Ammon's horn (tissue), 1 donor: ENCODE data around the gene RTP2.
A peak's percentile ranks its signal among the peaks of the same experiment; 100 is the strongest.

ENCODE experiments used
- DNase-seq: peaks from one replicate; pipeline ENCODE4 v3.0.0-alpha.2; 2016; ENCODE audit warnings: low spot score

Gene RTP2, protein sequence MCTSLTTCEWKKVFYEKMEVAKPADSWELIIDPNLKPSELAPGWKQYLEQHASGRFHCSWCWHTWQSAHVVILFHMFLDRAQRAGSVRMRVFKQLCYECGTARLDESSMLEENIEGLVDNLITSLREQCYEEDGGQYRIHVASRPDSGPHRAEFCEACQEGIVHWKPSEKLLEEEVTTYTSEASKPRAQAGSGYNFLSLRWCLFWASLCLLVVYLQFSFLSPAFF

DNA sequence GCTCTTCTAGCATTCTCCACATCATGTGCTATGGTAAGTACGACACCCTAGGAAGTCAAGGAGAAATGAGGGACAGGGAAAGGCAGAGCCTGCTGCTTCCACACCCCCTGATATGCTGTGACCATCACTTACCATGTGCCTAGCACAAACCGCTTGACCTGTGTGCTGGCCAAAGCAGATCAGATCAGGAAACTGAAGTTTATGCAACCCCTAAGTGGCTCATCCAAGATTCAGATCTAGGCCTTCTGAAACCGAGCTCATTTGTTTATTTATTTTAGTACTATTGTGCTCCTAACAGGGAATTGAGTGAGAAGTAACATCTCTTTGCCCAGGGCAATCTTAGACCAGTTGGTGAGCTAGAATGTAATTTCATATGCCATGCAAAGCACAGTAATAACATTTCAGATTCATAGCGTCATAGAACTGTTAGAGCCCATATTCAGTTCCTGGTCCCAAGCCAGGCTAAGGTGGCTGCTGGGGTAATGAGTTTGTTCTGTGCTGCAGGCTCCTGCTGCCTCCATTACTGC is at the start of gene RTP2:
Gene RTP2, minus strand, starts transcription at position 51 of the 527 bp plus-strand sequence. CDS start 429 bp downstream, outside the sequence.
- DNase-seq = no peak

DNA sequence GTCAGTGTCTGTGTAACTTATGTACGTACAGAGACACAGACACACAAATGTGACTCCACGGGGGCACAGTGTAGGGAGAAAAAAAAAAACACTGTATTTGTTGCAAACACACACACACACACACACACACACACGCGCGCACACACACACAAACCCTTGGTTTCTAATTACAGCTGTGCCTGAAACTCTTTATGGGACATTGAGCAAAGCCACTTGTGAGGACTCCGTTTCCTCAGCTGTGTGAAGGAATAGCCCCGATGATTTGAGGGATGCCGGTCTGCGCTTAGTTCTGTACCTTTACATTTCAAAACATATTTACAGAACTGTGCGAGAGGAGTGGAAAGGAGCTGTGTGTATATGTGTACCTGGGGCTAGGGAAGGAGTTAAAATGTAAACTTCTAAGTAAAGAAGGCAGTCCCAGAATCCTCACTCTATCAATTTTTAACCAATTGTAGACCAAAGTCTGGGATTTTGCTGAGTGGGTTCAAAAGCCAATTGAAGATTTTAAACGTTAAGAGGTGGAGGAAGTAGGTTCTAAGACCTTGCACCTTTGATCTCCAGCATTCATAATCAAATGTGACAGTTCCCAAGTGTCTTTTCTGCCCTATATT is 48.3 kb upstream of the RTP2 start:
- no peak for DNase-seq

DNA sequence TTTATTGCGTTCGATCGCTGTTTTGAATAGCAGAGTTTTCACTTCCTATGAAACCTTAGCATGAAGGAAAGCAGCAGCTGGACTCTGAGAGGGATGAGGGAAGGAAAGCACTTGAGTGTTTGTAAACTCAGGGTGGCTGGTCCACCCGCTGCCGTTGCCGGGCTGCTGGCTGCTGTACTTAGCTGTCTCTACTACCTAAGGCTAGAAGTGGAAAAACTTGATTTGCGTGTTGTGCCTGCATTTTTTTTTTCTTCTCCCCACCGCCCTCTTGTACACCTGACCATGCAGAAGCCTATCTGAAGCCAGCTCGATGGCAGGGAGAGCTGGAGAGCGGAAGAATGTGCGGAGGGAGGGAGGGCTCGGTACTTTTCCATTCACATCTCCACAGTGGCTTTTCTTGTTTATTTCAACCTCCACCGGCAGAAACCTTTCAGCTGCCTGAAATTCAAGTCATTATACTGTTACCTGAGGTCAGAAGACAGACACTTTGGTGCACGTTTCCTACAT is 47.7 kb upstream of the RTP2 start:
- DNase-seq = peak; percentile 40

DNA sequence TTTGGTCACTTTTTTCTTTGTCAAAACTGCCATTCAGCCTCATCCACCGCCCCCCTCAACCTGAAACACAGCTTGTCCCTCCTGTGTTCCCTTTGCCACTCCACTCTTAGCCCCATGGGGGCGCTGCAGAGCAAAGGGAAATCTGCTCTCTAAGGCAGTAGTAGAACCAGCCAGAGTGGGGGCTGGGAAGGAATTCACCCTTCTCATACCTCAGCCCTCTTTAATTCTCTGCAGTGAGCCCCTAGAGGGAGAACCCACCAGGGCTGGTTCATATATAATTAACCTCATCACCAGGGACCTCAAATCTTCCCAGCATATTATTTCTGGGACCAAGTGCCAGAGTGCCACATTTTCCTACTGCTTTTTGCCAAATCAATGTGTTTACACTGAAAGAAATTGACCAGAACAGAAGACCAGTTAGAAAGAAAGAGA is 45.7 kb upstream of the RTP2 start:
- peak; percentile 92 for DNase-seq

DNA sequence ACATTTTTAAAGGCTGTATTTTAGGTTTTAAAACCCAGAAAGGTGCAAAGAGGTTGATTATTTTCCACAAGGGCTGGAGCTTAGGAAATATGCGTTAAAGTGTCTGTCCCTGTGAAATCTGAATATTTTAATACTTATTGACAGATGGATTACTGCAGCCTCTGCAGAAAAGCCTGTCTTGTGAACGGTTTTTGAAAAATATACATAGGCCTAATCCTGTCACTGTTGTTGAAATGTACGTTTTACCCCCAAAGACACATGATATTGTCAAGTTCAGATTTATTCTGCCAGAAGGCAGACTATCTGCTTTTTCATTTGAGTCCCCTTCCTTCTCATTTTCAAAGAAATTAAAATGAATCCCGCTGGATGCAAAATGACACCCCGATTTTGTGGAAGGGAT is 45.1 kb upstream of the RTP2 start:
- DNase-seq = no peak

DNA sequence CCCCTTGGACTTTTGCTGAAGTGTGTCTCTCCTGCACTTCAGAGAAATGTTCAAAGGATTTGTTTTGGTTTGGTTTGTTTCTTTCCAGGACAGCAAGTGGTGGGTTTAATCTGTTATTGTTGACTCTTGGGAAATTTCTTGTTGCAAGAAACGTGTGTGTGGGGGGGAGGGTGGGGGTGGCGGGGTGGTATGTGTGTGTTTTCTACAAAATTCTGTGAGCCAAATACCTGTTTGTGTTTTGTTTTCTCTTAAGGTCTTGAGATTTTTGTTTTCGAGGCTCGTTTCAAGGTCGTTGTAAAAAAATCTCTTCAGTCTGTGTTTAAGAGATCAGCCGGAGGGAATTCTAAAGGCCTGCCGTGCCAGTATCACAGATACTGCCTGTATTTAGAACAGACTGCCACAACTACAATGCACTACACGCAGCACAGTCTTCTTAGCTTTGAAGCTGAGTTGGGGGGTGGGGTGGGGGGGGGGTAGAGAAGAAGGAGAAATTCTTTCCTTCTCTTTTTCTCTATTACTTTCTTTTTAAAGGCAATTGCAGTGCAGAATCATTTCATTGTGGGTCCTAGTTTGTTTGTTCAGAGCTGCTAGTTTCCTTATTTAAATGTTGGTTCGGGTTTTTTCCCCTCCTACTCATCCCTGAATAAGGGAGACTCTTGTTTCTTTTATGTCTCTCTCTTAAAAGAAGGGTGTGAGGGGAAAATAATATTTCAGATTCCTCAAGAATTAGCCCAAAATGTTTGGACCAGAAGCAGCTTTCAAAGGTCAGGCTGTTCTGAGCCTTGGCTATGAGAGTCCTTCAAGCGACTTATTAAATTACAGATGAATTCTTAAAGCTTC is 44.3 kb upstream of the RTP2 start:
- peak; percentile 50 for DNase-seq

DNA sequence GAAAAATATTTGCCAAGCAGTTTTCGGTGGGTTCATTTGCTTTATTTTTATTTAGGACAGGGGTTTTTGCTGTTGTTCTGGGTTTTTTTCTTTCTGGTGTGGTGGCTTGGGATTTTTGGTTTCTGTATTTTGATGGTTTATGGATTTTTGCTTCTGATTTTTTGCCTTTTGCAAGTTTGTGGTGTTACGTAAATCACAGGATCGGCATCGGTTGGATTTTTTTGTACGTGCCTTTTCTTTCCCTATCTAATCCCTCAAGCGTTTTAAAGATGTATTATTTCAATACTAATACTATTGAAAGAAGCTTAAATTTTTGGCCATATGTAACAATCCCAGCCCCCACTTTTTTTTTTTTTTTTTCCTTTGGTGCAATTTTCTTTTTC is 43.7 kb upstream of the RTP2 start:
- DNase-seq = no peak

DNA sequence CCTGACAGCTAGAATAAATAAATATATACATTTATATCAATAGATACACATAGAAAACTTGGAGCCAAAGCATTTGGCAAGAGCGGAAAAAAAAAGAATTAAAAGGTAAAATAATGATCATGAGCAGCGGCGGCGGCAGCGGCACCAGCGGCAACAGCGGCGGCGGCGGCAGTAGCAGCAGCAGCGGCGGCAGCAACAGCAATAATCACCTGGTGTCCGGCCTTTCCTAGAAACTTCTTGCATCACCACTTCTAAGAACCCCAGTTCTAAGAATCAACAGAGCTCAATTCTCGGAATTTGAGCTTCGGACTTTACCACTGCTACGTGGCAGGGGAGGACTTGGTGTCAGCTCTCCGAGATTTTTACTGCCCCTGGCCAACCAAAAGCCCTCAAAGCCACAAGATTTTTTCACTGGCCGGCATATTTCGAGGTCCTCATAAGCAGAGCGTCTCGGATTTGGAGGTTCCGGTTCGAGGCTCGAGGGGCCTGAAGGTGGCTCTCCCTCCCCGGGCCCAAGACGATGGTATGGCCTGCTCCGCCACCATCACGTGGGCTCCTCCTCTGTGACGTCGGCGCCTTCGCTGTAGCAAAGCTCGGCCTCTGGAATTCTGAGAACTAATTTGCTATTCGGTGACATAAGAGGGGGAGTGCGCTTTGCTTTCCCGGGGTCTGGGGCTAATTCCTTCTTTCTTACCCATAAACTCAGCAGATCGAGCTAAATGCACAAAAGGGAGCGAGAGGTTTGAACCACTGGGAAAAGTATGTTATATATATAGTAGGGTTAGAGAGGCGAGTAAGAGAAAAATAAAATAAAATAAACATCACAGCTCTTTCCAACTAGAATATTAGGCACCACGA is 43.1 kb upstream of the RTP2 start, which contains the start of gene BCL6:
Gene BCL6, minus strand, starts transcription at position 268 of the 858 bp plus-strand sequence. CDS start 11,775 bp downstream, outside the sequence.
- peak; percentile 96 for DNase-seq

DNA sequence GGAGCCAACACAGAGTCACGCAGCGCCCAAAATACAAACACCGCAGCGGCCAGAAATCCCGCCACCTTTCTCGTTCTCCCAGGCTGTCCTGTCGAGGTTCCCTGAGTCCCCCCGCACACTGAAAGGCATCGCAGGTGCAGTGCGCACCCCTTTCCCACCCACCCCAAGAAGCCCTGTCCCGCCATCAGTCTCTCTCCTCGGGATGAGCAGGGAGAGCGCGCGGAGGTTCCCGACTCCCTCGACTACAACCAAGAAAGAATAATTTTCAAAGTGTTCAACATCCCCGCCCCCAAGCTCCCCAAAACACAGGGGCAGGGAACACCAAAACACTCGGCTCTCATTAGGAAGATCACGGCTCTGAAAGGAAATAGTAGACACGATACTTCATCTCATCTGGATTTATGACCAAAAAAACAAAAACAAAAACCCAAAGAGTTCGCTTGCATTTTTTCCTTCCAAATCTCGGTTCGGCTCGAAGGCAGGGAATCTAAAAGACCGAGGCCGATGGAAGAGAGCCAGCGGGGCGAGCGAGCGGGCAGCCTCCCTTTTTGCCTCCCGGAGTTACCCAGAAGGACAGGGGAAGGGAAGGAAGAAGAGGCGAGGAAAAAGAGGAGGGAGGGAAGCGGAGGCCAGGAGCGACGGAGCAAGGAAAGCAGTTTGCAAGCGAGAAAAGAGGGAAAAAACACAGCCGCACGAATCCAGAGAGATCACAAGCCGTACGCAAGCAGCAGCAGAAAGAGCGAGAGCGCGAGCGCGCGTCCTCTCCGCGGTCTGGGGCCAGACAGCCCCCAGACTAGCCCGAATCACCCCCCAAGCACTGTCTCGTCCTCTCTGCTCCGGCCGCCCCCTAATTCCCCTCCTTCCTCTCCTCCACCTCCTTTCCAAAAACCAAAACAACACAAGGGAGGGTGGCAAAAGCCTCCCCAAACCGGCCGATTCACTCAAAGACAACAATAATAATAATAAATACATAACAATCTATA is 42.1 kb upstream of the RTP2 start:
- peak; percentile 77 for DNase-seq

DNA sequence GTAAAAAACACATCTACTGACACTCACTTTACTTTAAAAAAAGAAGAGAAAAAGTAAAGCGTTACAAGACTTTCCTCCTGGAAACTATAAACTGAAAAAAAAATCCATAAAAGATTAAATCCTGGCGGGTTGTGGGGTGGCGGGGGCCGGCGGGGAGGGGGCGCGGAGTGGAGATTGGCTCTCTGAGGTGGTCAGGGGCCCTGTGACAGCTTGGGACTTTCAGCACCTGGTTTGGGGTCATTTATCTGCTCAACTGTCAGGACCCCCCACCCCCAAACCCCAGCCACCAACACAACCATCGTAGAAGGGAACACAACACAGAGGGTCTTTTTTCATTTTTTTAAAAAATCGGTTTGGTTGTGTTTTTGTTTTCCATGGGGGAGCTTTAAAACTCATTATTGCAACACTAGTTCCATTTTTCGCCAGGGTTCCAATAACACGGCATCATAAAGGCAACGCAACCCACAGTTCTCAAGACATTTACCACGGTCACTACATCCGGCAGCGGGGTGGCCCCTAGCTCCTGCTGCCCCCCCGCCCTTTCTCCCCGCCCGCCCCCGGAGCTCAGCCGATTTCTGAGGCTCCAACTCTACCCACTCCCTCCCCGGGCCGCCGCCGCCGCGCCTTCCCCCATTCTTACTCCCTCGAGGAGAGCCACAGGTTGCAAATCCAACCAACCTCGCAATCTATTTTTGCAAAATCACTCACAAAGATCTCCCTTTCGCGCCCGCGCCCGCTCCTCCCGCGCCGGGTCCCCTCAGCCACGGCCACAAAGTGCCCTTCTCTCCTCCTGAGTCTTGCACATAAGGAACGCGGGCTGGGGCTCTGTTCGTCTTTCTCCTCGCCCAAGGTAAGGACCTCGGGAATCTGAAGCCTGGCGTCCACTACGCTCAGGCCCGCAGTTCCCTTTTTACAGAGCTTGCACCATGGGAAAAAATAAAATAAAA is 41.1 kb upstream of the RTP2 start:
- peak; percentile 48 for DNase-seq

DNA sequence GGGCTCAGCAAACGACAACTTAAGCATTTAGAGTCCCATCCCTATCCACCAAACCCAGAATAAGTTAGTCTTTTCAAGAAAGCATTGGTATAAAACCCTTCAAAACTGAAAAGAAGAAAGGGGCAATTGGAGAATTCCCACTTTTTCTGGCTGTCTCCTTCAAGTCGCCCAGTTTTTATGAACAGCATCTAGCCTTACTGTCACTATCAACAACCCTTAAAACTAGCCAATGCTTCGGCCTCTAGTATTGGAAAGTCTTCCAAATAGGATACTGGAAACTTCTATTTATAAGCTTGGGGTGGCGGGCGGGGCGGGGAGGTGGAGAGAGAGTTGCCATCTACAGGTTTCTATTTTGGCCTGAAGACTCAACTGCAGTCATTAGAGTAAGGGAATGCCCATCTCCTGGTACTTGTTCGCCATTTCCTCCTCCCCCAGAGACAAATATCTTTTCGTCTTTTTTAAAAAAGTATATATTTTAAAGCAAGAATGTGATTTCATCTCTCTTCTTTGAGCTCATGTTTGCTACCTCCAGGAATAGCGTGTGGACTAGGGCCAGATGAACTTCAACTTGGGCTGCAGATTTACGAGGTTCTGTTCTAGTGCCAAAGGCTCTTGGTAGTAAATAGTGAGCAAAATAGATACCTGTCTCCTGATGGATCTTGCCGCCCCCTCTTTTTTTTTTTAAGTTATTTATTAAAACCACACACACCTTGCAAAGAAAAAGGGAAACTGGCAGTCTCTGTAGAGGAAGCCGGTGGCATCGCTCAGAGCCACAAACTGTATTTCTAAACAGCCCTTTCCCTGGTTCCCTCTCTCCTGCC is 40.2 kb upstream of the RTP2 start:
- DNase-seq = peak; percentile 33

DNA sequence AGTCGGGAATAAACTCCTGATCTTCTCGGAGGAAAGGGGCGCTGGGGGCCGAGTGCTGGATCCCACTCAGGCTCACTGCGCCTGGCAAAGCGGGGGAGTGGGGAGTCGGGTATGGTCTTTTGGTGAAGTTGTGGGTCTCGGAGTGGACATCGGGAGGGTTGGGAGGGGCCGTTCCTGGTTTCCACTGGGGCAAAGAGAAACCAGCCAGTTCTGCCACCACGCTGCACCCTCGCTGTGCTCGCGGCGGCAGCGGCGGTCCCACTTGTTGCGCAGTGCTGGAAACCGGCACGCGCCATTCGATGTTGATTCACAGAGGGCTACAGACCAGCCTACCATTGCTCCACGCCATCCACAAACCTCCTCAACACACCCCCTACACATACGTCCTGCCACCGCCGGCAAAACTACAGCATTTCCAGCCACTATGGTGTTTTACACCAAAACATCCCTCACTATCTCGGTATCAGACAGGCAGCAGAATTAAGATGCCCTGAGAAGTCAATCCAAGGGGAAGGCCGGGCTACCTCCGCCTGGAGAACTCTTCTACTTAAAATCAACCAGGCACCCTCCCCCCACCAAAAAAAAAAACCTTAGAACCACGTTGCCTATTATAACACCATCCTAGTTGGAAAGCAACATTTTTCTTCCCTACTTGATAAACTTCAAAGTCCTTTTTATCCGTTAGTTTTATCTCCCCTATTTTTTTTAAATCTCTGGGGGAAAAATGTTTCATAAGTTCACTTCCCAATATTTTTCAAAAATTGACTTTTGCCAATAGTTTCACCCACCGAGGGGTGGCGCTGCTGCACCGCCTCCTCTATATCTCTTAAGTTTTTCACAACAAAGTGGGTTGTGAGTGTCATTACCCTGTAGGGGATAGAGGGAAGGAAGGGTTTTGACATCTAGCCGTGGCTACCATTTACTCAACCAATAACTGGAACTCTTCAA is 39.3 kb upstream of the RTP2 start:
- DNase-seq = peak; percentile 78

DNA sequence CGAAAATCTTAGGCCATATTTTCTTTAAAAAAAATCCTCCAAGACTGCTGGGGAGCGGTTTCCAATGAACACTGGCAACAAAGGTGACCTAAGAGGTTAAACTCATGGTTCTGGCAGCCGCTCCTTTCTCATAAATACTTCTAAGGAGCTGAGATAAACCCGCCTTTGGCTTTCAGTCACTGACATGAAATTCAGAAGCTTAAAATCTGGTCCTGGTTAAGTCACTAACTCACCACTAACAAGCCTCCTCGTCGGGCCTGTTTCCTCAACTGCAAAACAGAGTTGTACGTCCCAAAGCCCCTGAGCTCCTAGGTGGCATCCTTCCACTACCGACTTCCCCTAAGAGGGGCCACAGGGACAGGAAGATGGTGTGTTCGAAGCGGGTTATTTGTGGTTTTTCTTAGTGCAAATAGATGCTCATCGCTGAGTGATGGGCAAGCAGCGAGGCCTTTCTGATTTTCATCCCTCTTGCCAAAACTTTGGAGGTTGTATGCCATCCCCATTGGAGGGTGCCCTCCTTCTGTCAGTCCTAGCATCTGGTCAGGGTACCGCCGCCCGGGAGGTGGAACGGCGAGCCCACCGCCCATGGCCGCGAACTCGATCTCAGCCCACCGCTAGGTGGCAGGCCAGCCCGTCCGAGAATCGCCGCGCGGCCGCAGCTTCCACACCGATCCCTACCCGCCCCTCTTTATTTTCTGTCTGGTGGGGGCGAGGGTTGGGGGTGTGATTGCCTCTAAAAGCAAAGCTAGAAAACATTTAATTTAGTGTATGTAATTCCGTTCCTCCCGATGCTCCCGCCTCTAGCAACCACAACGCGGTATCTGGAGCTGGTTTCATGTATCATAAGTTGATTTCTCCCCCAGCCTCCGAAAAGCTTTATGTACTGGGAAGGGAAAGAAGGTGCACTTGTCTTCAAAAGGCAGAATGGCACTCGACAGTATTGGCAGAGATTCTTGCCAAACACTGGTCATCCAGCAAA is 38.4 kb upstream of the RTP2 start:
- peak; percentile 78 for DNase-seq

DNA sequence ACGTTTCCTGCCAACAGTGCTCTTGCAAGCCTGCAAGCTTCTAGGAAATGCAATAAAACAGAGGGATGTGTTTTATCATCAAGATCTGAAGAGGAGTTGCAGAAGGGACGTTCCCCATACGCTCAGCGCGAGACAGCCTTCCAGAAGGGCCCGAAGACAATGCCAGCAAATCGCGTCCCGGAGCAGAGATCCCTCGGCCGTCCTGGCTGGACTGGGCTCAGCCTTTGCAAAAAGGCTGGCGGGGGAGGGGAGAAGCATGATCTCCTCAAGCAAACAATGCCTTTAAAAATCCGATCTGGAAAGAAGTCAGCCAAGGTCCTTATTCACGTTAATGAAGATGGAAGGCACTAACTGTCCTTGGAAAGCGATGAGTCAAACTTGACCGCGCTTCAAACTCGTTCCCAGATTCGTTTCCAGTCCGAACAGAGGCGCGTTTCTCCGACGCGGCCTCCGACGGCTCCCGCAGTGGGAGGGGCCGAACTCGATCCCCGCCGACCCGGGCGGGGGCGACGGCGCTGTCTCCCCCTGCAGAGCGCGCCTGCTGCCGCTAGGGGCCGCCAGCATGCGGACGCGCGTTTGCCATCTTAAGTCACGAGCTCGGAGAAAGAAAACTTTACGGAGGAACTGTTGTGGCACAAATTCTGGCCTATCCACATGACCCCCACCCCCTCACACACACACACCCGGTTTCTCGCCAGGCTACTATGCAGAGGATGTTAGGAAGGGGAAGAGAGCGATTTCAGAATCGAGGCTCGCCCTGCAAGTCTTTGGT is 37.4 kb upstream of the RTP2 start:
- DNase-seq = peak; percentile 83

DNA sequence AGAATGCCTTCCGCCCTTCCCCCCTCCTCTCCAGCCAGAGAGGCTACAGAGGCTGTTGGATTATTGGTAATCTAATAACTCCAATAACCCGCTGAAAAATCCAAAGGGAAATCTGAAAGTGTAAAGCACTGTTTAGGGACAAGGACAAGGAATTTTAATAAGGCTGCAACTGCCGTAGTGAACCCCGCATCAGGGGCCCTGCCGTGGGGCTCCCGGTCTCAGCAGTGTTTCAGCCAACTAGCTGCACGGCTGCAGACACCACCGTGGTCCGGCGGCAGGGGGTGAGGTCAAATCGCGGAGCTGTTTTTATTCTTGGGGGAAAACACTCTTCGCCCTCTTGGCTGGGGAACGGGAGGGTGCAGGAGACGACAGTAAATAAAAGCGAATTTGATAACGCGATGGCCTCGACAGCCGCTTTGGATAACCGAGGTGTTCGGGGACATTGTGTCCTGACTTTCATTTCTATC is 36.8 kb upstream of the RTP2 start:
- DNase-seq = no peak
